Panc1 (cell line): ENCODE results near the gene KRT7. TPM values are rescaled to one million over a fixed set of nuclear protein-coding genes. Genes with fewer than 3 reads are reported as not detected.

ENCODE experiments used
- ATAC-seq: fragments of 200-7000 bp; cut with Tn5 transposase; 2 replicates; pipeline ENCODE4 v1.9.1; 2020; ENCODE audit warnings: mild to moderate bottlenecking, moderate library complexity
- BruUV-seq: library from RNA; stranded (reverse); fragments of 400-500 nt; replicated peaks from 2 replicates; lab custom pipeline; 2021; lab: Mats Ljungman, UMichigan
- CTCF ChIA-PET: fragments of 300-600 bp; sonication (Branson Sonifier 250); formaldehyde crosslinking; loops from one replicate; lab custom pipeline; 2022; ENCODE audit warnings: antibody characterized with exemption; lab: Charles Lee
- POLR2A ChIA-PET: fragments of 300-600 bp; sonication (Branson Sonifier 250); formaldehyde crosslinking; loops from one replicate; lab custom pipeline; 2022; ENCODE audit warnings: antibody characterized with exemption; lab: Charles Lee
- DNase-seq: peaks from one replicate; pipeline ENCODE4 v3.0.0-alpha.2; 2010; ENCODE audit warnings: low read depth, low spot score
- H3K27ac ChIP-seq: 2 replicates; pipeline ENCODE4 v1.5.1; 2011; ENCODE audit warnings: mild to moderate bottlenecking, low read length, inconsistent platforms
- H3K27me3 ChIP-seq: fragments of 200-500 bp; sonication (Bioruptor generic); 2 replicates; pipeline ENCODE4 v1.6.0; 2014; ENCODE audit warnings: low read length, inconsistent platforms; ENCODE audit not compliant: control insufficient read depth, insufficient read depth
- H3K36me3 ChIP-seq: fragments of 200-500 bp; sonication (Bioruptor generic); 2 replicates; pipeline ENCODE4 v1.5.1; 2014; ENCODE audit warnings: inconsistent platforms, mild to moderate bottlenecking, low read length, moderate library complexity; ENCODE audit not compliant: control insufficient read depth, insufficient read depth
- H3K4me1 ChIP-seq: 2 replicates; pipeline ENCODE4 v1.5.1; 2011; ENCODE audit warnings: inconsistent platforms, mild to moderate bottlenecking, low read length, moderate library complexity; ENCODE audit not compliant: control insufficient read depth, insufficient read depth
- H3K4me3 ChIP-seq, 2 experiments: 2 replicates each; pipeline ENCODE4 v1.5.1; 2011 to 2012; ENCODE audit warnings: low read depth in 2 of 2, low read length in 2 of 2, mild to moderate bottlenecking in 2 of 2, inconsistent platforms in 1 of 2, moderate library complexity in 1 of 2
- H3K9me3 ChIP-seq: fragments of 200-500 bp; sonication (Bioruptor generic); 2 replicates; pipeline ENCODE4 v1.5.1; 2014; ENCODE audit warnings: low read depth, mild to moderate bottlenecking, inconsistent platforms, low read length, moderate library complexity; ENCODE audit not compliant: control insufficient read depth, insufficient read depth
- CTCF ChIP-seq: fragments of 450-650 bp; IDR thresholded peaks from 2 replicates; pipeline ENCODE4 v1.5.1; 2017; ENCODE audit warnings: mild to moderate bottlenecking
- POLR2AphosphoS5 ChIP-seq: IDR thresholded peaks from 2 replicates; pipeline ENCODE4 v1.6.1; 2012; ENCODE audit warnings: mild to moderate bottlenecking, low read depth, low read length, moderate library complexity
- SIN3A ChIP-seq: IDR thresholded peaks from 2 replicates; pipeline ENCODE4 v1.6.1; 2012; ENCODE audit warnings: low read depth, mild to moderate bottlenecking, low read length, moderate library complexity, borderline replicate concordance; ENCODE audit not compliant: insufficient read depth
- TCF7L2 ChIP-seq: IDR thresholded peaks from 2 replicates; pipeline ENCODE4 v1.6.1; 2011; ENCODE audit warnings: mild to moderate bottlenecking, low read depth, low read length, inconsistent platforms
- in situ Hi-C: cut with HindIII; loops from 2 replicates; pipeline ENCODE4 v1.10.0; 2016; ENCODE audit warnings: low sequenced_read_pairs, low pct_unique_long_range_greater_than_20kb
- intact Hi-C: fragments of 100-400 bp; cut with micrococcal nuclease; formaldehyde crosslinking; loops from one replicate; pipeline ENCODE4 v1.10.0; 2022; ENCODE audit not compliant: unreplicated experiment
- total RNA-seq: library from RNA; stranded (reverse); gene quantifications from one replicate; pipeline ENCODE4 v1.2.1, GENCODE V29; 2021; ENCODE audit not compliant: unreplicated experiment
- TF ChIP-seq, protein P1 (sequence below), 2 experiments: IDR thresholded peaks; 2 replicates each; pipeline ENCODE4 v1.6.1; 2011 to 2012; ENCODE audit warnings: low read depth in 2 of 2, control low read depth in 1 of 2, low read length in 1 of 2, mild to moderate bottlenecking in 1 of 2, moderate library complexity in 1 of 2; ENCODE audit not compliant: insufficient read depth in 1 of 2

Gene KRT7
- total RNA-seq, 1 experiment from 2014 or later: 16.8 TPM

DNA sequence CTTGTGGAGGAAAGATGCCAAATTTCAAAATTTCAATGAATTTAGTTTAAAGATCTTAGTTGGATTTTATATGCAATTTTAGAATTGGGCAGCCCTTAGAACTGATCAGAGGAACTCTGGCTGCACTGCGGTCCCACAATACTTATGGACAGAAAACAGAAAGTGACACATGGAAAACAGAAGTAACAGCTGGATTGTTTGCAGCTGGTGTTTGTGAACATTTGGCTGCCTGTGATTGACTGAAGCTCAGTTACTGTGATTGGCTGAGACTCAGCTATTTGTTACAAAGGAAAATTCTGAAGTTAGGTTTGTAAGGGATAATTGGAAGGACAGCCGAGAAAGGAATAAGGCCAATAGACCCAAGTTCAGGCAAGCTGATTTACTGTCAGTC lies 31.4 kb downstream of the KRT7 start:
- ChIA-PET POLR2A (no interaction called here), CTCF (no interaction called here)
- DNase-seq (no peak), ATAC-seq (no peak)
- BruUV-seq: no TSS peak
- no peaks in the 10 kb centered on the region for H3K4me1 ChIP-seq
- H3K27me3 ChIP-seq: no peaks in the 10 kb centered on the region
- H3K36me3 ChIP-seq: no peaks in the 10 kb centered on the region
- no peak overlapping the region for H3K4me3 ChIP-seq
- in situ Hi-C loops (no loop called here), intact Hi-C loops (no loop called here)
- no peak overlapping the region; the same call in 1 of the 2 replicates for H3K27ac ChIP-seq
- TF ChIP-seq POLR2AphosphoS5: no peak
- TF ChIP-seq, protein P1, sequence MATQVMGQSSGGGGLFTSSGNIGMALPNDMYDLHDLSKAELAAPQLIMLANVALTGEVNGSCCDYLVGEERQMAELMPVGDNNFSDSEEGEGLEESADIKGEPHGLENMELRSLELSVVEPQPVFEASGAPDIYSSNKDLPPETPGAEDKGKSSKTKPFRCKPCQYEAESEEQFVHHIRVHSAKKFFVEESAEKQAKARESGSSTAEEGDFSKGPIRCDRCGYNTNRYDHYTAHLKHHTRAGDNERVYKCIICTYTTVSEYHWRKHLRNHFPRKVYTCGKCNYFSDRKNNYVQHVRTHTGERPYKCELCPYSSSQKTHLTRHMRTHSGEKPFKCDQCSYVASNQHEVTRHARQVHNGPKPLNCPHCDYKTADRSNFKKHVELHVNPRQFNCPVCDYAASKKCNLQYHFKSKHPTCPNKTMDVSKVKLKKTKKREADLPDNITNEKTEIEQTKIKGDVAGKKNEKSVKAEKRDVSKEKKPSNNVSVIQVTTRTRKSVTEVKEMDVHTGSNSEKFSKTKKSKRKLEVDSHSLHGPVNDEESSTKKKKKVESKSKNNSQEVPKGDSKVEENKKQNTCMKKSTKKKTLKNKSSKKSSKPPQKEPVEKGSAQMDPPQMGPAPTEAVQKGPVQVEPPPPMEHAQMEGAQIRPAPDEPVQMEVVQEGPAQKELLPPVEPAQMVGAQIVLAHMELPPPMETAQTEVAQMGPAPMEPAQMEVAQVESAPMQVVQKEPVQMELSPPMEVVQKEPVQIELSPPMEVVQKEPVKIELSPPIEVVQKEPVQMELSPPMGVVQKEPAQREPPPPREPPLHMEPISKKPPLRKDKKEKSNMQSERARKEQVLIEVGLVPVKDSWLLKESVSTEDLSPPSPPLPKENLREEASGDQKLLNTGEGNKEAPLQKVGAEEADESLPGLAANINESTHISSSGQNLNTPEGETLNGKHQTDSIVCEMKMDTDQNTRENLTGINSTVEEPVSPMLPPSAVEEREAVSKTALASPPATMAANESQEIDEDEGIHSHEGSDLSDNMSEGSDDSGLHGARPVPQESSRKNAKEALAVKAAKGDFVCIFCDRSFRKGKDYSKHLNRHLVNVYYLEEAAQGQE (IDR thresholded peaks at IDR 0.05; ENCODE audit: insufficient read depth in 1 of 2, low read depth in 2 of 2, low read length in 1 of 2): no peak
- H3K9me3 ChIP-seq: no peaks in the 10 kb centered on the region

GRCh38 chr12:52266514-52266913 lies 33.5 kb downstream of the KRT7 start:
- H3K36me3 ChIP-seq: no peaks in the 10 kb centered on the region
- no peaks in the 10 kb centered on the region for H3K4me1 ChIP-seq
- intact Hi-C loops (no loop called here), in situ Hi-C loops (no loop called here)
- CTCF ChIA-PET: no interaction called here
- no peaks in the 10 kb centered on the region for H3K27me3 ChIP-seq
- POLR2A ChIA-PET: no interaction called here
- TF ChIP-seq SIN3A (no peak), POLR2AphosphoS5 (no peak), TCF7L2 (no peak), CTCF (no peak)
- TF ChIP-seq, protein P1 (IDR thresholded peaks at IDR 0.05; ENCODE audit: insufficient read depth in 1 of 2, low read depth in 2 of 2, low read length in 1 of 2): no peak
- H3K9me3 ChIP-seq: no peaks in the 10 kb centered on the region
- no peak overlapping the region for H3K4me3 ChIP-seq
- no TSS peak for BruUV-seq
- H3K27ac ChIP-seq: no peak overlapping the region
- ATAC-seq: no peak
- no peak for DNase-seq
